Fibroblast of skin of scalp (primary cell): ENCODE data around the gene ARAP1.

Source experiments
- DNase-seq: peaks from one replicate; pipeline ENCODE4 v3.0.0-alpha.2; 2013

The ARAP1 gene

GRCh38 chr11:72722050-72722748, 30.0 kb downstream of the ARAP1 start:
- DNase-seq = peak; percentile 92

DNA sequence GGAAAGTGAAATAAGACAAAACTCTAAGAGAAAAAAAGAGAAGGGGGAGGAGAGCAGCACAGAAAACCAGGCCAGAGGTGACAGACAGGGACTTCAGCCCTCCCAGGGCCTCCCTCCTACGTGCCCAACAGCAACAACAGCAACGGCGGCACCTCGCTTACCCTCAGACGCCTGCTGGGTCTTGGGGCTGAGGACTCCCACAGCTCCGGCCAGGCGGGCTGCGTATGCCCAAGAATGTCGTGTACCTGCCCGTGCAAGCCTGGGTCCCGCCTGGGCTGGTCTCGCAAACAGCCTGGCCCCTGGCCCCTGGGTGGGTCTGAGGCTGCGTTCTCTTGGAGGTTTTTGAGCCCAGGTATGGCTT, 30.5 kb downstream of the ARAP1 start:
- no peak for DNase-seq

- DNase-seq = no peak
Observed at GRCh38 chr11:72721276-72721675, 30.9 kb downstream of the ARAP1 start.

DNA sequence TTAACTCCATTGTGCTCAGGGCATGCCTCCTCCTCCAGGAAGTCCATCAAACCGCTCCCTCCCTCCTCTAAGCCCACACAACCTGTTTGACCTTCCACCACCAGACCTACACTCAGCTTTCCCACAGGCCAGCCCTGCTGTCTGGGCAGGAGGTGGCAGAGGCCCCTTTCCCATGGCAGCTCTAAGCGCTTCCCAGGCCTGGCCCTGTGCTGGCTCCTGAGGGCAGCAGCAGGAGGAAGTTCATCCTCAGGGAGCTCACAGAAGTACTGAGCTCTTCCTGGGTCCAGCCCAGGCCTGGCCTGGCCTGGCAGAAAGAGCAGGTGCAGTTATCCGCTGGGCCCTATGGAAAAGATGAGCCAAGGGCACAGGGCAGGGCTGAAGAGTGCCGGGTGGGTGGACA, 31.4 kb downstream of the ARAP1 start:
- DNase-seq = no peak

DNA sequence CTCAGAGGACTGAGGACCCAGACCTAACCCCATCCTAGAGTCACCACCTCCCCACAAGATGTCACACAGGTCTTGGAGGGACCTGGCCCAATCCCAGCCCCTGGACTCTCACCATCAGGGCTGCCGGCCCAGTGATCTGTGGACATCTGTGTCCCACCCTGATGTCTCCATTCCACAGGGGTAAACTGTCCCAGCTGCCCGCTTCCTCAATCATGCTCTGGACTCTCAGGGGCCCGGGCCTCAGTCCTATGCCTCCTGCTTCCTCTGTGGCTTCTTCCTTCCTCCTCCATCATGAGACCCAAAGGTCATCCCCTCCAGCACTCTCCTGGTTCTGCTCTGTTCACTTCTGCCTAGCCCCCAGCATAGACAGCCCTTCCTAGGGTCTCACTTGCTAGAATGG, 32.2 kb downstream of the ARAP1 start:
- DNase-seq = no peak

DNA sequence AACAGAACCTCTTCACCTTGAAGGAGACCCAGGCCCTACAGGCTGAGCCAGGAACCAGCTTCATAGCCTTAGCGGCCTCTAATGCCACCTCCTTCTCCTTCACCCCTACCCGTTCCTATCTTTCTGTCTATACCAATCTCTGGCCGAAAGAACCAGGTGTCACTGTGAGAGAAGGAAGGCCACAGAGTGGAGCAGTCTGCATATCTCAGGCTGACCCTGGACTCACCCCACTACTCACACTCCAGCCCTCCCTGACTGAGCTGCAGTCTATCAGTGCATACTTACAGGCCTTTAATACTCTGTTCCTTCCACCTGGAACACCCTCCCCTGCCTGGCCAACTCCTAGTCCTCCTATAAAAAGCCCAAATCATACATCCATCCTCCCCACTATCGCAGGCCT, 32.7 kb downstream of the ARAP1 start:
- no peak for DNase-seq

DNA sequence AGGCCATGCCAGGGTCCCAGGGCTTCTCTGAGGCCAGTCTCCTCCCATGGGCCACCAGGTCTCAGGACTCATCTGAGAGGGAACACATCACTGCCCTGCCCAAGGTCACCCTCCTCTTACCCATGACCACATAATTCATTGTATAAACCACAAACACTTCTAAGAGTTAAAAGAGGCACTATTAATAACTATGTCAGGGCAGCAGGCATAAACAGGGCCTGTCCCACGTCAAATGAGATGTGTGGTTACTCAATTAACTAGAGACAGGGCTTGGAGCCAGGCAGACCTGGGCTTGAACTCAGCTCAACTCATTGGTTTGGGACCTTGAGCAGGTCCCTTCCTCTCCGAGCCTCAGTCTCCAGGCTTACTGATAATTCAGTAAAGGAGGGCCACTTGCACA, 33.1 kb downstream of the ARAP1 start:
- DNase-seq = no peak

DNA sequence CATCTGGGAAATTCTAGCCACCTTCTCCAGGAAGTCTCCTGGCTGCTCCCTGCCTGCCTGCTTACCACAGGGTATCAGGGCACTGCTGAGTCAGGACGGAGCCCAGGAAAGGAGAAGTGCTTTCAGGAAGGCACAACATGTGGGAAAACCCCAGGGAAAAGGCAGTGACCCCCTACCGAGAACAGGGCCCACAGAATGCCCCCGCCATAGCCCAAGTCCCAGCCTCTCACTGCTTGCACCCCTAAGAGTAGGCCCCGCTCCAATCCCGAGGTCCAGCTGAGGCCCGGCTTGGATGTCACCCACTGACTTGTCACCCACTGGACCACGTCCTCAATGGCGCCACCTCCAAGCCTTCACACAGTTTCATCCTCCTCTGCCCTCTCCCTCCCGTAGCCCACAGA, 34.1 kb downstream of the ARAP1 start:
- no peak for DNase-seq

DNA sequence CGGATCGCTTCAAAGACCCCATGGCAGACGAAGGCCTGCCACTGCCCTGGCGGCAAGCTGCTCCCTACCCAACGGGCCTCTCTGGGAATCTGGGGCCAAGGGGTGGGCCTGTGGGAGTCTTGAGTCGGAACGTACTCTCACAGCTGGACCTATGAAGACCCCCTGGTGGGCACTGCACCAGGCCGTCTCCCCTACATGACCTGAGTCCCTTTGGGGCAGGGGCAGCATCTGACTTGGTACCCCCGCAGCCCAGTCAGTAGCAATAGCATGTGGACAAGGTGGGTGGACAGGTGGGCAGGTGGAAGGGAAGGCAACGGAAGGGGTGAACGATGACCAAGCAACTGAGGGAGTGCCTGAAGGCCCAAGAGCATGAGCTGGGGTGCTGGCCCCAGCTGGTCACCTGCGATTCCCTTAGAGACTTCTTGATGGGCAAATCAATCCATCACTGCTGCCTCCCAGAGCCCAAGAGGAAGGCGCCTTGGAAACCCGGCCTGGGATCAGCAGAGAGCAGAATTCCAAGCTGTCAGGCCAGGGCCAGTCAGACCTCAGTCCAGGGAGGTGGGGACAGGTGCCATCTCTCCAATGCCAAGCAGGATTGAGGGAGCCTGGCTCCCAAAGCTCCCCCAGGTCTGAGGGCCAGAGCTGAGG, 35.3 kb downstream of the ARAP1 start:
- no peak for DNase-seq

DNA sequence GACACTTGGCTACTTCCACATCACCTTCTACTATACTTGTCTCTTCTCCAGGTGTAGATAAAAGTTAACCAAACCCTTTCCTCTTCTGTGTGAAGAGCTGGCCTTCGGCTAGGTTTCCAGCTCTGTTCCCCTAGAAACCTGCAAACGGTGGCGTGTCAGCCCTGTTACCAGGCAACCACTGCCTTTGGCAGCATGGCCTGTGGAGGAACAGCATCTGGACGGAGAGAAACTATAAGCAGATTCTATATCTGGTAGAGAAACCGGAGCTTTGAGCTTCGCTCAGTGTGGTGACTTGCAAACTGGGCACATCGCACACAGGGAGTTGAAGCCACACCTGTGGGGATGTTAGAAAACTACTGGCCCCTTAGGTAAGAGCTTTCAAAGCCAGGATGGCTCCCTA, 35.9 kb downstream of the ARAP1 start:
- DNase-seq = no peak

GRCh38 chr11:72712841-72713240, 39.4 kb downstream of the ARAP1 start:
- DNase-seq = no peak

DNA sequence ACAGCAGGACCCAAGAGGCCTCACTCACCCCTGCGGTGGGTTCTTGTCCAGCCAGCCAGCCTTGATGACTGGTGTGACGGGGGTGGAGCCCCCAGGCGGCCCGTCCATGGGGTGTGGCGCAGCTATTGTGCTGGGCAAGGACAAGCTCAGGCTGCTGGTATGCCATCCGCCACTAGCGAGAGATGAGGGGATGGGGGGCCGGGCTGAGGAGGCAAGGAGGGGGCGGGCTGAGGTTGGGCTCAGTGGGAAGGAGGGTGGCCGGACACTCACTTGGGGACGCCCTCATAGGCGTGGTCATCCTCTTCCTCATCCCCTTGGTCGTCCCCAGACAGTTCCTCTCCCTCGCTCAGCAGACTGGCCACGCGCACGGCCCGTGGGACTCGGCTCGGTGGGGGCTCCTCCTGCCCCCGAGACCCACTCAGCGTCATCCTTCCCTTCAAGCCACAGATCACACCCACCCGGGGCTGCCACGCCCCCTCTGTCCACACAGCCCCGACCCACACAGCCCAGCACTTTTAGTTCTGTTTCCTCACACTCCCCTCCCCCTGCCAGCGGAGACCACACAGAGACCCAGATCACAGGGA, 39.9 kb downstream of the ARAP1 start:
- peak; percentile 50 for DNase-seq

DNA sequence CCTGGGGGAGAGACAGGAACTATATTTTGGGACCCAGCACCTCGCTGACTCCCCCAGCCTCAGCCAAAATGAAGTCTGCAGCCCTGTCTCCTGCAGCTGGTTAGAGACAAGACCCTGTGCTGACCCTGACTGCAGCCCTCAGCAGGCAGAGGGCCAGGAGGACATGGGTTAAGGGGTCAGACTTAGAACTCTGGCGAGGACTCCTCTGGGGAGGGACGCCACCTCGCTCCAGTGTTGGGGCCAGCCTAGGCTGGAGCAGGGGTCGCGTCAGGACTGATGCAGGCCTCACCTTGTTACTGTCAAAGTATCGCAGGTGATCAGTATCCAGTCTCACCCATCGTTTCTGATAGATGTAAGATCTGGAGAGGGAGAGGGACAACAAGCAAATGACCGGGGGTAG, 41.1 kb downstream of the ARAP1 start:
- DNase-seq = no peak

GRCh38 chr11:72710278-72710677, 41.9 kb downstream of the ARAP1 start:
- no peak for DNase-seq

- DNase-seq = no peak
Observed at GRCh38 chr11:72709478-72710238, 42.5 kb downstream of the ARAP1 start.

DNA sequence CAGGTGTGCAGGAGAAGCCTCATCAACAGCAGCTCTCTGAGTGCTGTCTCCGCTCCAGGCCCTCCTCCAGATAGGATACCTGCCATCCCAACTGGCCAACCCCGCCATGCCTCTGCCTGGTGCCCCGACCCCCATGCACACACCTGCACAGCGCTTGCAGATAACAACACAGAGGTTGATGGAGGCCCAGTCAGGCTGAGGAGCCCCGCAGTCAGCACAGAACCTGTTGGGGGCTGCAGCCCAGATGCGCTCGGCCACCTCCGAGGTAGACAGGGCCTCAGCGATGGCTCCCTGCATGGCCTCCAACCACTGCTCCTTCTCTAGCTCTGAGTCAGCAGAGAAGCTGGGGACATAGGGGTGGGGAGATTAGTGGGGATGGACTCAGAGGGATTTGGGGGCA, 45.2 kb downstream of the ARAP1 start:
- DNase-seq = no peak

GRCh38 chr11:72706579-72706978, 45.6 kb downstream of the ARAP1 start:
- DNase-seq = no peak

DNA sequence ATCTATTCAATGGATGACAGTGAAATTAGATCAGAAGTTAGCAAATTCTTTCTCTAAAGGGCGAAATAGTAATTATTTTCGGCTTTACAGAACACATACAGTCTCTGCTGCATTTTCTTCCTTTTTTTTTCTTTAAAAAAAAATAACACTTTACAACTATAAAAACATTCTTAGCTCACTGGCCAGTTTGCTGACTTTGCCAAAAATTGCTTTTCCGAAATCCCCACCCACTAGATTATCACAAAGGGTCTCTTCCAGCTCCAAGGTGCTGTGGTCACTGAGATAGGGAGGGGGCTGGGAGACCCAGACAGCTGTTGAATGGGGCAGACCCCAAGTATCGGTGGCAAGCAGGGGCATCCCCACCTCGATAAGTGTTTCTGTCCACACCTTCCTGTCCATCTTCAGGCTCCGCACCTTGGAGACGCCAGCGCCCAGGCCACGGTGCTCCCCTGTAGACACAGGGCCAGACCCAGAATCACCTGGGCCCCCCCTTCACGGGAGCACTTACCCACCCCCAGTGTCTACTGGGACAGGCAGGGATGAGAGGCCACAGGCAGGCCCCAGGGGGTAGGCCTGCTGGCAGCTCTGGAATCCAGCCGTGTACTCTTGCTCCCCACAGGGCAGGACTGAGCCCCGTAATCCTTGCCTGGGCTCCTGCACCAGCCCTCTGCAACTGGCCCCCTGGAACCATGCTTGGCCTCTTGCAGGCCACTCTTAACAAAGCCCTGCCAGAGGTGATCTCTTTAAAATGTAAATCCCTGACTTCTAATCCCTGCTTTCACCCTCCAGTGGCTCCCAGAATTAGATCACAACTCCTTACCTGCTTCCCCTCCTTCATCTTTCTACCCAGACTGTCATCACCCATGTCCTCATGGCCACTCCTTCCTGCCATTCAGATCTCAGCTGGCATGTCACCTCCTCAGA, 46.5 kb downstream of the ARAP1 start:
- no peak for DNase-seq

DNA sequence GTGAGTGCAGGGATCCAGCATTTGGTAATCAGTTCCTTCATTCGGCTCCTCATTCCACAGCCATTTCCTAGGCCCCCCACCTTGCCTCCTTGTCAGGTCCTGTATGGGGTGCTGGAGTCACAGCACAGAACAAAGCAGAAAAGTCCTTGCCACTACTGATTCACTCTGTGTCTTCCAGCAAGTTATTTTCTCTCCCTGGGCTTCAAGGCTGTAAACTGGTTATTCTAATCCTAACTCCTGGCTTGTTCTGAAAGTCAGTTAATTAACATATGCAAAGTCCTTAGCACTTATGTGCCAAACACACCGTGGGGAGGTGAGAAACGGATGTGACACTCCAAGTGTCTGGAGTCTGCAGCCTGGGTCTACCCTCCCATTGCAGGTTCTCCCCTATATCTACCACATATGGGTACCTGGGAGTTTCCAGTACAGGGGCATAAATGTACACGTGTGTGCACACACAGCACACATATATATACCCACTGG, 47.4 kb downstream of the ARAP1 start:
- DNase-seq = no peak

GRCh38 chr11:72704028-72704782, 48.0 kb downstream of the ARAP1 start:
- no peak for DNase-seq

DNA sequence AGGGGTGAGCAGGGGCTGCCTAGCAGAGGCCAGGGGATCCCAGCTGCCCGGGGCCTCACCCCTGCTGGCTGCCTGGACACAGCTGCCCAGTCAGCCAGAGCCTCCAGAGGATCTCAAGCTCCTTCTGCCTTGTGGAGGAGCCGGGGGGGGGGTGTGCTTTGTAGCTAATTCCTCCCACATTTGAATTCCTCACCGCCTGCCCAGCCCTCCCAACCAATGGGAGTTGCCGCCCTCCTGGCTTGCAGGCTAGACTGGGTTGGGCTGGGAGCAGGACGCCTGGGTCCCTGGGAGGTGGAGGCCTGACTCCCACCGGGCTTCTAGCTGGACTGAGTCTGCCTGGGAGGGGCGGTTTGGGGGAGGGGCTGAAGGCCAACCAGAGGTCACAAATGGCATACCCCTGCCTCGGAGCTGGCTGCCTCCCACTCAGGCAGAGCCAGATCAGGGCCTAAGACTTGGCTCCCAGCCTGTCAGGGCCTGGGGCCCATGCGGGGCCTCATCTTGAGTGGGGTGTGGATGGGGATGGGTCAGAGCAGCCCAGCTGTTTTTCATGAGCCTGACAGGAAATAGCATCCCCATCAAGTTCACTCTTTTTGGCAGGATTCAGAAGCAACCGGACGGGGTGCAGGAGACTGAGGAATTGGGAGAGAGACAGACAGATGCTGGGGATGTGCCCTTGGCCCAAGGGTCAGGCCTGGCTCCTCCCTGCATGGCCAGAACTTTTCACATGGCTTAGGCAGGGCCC, 48.8 kb downstream of the ARAP1 start:
- peak; percentile 87 for DNase-seq
